GM21447 (cell line): ENCODE measurements around the gene MVP.
A peak's percentile ranks its signal among the peaks of the same experiment; 100 is the strongest.
"Not testable (repeated sequence)": the region's sequence is repeated elsewhere in the genome, so short reads cannot be mapped to it uniquely, and the experiment has no call there.

Source experiments
- ATAC-seq: cut with Tn5 transposase; IDR thresholded peaks from one replicate; pipeline ENCODE4 v1.9.1; 2021; ENCODE audit not compliant: unreplicated experiment

MVP gene

DNA sequence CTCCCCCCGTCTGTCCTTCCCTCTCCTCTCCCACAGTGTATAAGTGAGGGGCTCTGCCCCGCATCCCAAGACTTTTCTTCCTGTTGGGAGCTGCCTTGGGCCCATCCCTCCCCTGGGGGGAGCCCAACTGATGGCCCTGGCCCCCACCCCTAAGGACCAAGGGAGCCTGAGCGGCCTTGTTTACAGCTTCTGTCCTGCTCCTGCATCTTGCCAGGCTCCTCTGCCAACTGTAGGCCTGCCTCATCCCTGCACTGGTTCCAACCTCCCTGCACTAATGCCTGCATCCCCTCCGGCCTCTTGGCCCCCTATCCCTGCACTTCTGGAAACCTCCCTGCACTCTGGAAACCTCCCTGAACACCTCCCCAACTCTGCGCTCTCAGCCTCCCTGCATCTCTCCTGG is 5.7 kb upstream of the MVP start:
- no peak for ATAC-seq

DNA sequence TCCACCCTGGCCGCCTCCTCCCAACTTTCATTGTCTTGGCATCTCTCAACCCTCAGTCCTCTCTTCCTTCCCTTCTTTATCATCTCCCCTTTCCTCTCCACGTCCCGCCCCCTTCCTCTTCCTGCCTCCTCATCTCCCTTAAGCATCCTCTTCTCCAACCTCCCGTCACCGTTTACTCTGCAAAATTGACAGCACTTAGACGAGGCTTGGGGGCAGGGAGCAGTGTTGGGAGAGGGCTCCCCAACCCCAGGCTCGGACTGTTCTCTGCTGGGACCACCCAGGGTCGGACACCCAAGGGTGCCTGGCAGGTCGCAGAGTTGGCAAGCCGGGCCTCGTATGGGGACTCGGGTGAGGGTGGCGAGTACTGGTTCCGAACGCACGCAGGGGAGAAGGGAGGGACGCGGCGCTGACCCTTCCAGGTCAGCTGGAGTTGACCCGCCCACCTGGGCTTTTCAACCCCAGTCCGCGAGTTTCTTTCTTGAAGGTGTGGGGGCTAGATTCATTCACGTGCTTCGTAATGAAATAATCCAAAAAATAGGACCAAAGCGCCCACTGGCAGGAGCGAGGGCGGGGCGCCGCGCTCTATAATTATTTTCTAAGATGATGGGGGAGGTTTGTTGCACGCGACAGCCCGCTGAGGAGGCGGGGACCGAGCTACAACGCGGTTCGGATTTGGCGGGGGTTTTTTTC is 5.1 kb upstream of the MVP start:
- ATAC-seq = no peak

DNA sequence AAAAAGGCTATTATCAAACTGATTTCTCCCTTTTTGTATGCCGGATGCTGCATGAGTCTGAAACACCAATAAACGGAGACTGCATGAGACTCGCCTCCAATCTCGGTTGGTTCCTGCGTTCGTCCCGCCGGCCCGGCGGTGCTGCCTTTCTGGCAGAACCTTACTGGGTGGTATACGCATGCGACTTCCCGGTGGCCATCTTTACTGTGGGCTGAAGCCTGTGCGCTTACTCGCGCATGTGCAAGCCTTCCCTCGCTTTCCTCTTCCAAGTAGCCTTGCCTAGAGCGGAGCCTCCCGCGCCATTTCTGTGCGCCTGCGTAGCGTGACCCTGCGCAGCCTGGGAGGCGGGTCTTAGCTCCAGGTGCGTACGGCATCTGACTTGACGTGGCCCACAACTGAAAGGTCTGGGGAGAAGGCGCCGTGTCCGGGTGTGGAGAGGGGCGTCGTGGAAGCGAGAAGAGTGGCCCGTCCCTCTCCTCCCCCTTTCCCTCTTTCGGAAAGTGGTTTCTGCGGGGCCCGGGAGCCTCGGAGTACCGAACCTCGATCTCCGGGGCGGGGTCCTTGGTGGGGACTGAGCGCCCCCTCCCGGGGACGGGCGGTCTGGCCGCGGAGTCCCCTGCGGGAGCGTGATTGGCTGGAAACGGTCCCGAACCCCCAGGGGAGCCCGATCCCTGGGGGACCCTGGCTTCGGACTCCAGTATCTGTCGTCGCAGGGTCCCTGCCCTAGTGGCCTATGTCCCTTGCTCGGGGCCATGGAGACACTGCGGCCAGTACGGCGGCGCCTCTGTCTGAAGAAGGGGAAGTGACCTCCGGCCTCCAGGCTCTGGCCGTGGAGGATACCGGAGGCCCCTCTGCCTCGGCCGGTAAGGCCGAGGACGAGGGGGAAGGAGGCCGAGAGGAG is 4.2 kb upstream of the MVP start, which contains the start of gene PAGR1:
TSS of gene PAGR1 (plus strand) at position 360 of the 901 bp plus-strand sequence. CDS start at position 734, 374 bp downstream.
- peak; percentile 50 for ATAC-seq

DNA sequence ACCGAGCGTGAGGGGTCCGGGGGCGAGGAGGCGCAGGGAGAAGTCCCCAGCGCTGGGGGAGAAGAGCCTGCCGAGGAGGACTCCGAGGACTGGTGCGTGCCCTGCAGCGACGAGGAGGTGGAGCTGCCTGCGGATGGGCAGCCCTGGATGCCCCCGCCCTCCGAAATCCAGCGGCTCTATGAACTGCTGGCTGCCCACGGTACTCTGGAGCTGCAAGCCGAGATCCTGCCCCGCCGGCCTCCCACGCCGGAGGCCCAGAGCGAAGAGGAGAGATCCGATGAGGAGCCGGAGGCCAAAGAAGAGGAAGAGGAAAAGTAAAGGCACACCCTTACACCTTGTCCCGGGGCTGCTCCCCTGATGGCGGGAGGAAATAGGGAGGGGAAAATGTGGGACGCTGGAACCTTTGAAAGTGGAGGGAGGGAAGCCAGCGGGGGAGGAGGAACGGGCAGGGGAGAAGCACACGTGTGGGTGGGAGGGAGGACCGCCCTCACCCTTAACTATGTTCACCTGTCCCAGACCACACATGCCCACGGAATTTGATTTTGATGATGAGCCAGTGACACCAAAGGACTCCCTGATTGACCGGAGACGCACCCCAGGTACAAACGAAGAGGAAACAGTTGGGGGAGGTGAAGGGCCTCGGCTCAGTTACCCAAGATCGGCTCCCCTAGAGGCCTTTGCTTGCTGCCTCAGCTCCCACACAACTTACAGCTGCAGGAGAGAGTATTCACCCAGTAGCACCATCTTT is 3.4 kb upstream of the MVP start:
- peak; percentile 11 for ATAC-seq

DNA sequence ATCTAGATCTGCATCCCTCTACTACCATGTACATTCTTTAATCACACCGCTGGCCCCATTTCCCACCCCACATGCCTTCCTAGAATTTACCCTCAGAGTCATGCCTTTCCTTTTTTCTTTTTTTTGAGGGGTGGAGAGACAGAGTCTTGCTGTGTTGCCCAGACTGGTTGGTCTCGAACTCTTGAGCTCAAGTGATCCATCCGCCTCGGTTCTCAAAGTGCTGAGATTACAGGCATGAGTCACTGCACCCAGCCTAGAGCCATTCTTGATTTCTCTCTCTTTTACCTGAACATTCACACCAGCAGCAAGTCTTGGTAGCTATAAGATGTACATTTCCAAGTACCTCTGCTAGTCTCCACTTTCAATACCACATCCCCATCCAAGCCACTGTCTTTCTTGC is 2.2 kb upstream of the MVP start:
- ATAC-seq = no peak

DNA sequence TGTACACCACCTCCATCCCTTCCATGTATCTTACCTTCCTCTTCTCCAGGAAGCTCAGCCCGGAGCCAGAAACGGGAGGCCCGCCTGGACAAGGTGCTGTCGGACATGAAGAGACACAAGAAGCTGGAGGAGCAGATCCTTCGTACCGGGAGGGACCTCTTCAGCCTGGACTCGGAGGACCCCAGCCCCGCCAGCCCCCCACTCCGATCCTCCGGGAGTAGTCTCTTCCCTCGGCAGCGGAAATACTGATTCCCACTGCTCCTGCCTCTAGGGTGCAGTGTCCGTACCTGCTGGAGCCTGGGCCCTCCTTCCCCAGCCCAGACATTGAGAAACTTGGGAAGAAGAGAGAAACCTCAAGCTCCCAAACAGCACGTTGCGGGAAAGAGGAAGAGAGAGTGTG is 756 bp upstream of the MVP start:
- ATAC-seq = no peak

DNA sequence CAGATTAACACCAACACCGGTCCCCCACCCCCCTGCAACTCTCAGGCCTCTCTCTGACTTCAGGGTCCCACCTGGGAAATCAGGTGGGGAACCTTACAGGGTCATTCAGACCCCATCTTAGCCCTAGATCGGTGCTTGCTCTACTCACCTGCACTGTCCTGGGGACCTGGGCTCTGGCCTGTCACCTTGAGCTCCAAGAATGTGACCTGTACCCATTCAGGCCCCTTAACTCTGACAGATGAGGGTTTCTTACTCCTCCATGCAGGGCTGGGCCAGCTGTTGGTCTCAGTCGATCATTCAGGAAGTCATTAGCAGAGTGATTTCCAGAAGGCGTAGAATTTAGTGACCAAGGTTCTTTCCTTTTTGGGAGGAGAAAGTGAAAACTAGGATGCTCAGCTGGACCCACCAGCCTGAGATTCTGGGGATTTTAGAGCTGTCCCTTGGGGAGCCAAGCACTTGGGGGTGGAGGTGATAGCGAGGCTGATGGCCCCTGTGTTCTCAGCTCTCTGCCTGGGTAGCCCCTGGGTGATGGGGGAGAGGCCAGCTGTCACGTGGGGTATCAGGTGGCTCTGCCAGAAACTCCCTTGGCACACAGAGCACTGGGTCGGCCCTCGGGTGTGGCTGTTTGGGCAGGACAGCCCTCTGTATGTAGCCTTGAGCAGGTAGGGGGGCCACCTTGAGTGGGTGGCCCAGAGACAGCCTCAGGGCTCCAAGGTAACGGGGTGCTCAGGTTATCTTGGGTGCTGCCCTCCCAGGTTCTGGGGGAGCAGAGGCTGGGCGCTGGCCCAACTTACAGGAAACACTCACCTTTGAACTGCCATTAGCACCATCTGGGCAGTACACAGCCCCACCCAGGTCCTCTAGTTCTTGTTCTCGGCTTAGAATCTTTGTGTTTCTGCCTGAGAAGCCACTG is 724 bp downstream of the MVP start:
- ATAC-seq = peak; percentile 45

DNA sequence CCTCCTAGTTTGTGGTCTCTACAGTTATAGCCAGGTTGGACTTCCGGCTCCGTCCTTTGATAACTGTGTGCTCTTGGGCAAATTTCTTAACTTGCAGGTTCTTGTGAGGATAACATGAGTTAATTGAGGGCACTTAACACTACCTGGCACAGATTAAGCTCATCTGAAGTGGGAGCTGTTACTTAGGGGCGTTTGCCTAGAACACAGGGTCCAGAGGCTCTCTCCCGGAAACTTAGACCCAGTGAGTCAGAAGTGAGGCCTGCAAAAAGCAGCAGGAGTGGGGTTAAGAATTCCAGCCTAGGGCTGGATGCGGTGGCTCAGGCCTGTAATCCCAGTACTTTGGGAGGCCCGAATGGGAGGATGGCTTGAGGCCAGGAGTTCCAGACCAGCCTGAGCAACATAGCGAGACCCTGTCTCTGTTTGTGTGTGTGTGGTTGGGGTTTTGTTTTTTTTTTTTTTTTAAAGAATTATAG is 1.4 kb downstream of the MVP start:
- no peak for ATAC-seq

DNA sequence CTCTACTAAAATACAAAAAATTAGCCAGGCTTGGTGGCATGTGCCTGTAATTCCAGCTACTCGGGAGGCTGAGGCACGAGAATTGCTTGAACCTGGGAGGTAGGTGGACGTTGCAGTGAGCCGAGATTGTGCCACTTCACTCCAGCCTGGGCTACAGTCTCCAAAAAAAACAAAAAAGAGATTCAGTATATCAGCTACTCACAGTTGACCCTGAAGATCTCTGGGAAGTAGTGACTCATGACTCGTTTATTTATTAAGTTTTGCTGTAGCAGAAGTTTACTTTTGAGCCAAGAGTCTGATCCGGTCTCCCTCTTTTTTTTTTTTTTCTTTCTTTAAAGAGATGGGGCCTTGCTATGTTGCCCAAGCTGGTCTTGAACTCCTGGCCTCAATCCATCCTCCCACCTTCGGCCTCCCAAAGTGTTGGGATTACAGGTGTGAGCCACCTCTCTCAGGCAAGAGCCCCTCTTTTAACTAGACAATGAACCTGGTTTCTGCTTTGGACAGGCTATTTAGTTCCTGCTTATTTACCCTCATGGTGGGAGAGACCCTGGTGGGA is 4.4 kb downstream of the MVP start:
- no peak for ATAC-seq

DNA sequence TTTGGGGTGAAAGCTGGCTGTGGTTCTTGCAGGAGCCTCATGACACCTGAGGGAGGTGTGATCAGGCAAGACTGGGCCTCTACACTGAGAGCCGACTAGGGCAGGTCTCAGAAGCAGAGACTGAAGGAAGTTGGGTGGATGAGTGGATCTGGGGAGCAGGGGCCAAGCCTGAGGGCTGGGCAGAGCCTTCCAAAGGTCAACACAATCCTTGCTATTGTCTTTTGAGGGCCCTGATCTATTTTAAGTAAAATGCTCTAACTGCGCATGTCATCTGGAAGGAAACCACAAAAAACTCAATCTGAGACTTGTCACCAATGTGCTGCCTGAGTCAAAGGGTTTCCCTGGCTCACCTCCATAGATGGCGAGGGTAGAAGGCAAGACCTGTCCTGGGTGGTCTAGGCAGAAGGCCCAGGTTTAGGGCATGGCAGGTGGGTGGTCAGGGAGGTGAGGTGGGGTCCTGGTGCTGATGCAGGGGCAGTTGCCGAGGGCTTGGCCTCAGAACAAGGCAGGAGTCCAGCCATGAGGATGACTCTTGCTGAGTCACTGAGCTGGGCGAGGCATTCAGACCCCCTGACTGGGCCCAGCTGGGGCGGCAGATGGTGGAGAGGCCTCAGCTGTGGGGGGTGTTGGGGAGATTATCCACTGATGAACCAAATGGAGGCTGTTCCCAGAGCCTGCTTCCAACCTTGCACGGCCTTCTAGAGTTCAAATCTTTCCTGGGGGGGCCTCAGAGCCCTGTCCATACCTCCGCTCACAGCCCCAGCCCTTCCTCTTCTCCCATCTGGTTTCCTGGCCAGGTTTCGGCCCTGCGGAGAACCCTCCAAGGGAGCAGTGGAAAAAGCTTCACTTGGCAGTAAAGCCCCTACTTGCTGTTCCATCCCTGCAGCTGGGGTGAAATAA is 5.1 kb downstream of the MVP start:
- ATAC-seq = no peak

DNA sequence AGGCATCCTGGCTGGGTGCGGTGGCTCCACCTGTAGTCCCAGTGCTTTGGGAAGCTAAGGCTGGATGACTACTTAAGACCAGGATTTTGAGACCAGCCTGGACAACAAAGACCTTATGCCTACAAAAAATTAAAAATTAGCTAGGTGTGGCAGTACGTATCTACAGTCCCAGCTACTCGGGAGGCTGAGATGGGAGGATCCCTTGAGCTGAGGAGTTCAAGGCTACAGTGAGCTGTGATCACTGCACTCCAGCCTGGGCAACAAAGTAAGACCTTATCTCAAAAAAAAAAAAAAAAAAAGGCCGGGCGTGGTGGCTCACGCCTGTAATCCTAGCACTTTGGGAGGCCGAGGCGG is 6.1 kb downstream of the MVP start:
- ATAC-seq = no peak

DNA sequence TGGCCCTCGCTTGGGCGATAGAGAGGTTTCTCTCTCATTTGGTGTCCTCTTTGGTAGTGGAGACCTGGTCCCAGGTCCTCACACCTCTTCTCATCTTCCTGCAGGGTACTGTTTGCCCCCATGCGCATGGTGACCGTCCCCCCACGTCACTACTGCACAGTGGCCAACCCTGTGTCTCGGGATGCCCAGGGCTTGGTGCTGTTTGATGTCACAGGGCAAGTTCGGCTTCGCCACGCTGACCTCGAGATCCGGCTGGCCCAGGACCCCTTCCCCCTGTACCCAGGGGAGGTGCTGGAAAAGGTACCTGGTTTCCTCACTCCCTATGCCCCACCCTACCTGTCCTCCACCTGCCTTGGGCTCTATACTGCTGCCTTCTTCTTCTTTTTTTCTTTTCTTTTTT is 10.5 kb downstream of the MVP start:
- no peak for ATAC-seq

DNA sequence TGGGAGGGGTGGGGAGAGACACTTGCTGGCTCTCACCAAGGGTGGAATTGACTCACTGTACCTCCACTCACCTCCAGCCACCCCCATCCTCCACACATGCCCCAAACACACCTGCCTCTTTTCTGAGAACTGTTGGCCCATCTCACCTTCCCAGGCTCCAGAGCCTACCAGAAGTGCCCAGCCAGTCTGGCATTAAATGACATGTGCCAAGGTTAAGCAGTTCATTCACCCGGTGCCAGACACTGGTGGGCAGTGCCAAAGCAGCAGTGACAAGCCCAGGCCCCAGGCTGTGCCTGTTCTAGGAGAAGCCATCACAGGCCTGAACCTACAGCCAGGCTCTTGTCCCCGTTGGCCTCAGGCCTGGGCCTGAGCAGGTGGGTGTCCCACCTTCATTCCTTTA is 11.2 kb downstream of the MVP start:
- ATAC-seq = no peak

DNA sequence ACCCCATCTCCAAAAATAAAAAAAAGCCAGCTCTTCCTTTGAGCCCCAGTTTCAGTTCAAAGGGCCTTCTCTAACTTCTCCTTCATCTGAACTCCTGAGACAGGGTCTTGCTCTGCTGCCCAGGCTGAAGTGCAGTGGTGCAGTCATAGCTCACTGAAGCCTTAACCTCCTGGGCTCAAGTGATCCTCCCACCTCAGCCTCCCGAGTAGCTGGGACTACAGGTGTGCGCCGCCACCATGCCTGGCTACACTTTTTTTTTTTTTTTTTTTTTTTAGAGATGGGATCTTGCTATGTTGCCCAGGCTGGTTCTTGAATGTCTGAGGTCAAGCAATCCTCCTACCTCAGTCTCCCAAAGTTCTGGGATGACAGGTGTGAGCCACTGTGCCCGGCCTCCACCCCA is 13.0 kb downstream of the MVP start:
- not testable (repeated sequence) for ATAC-seq

DNA sequence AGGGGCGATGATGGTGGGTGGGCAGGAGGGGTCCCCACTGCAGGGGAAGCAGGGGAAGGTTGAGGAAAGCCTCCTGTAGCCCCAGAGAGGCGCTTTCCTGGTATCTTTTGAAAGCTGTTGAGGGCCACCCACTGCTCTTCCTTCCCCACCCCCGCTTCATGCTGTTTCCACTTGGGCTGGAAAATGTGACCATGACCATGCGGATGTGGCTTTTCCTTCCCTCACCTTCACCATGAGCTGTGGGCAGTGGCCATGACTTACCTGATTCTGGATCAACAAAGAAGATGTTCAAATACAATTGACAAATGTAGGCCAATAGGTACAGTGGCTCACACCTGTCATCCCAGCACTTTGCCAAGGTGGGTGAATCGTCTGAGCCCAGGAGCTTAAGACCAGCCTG is 13.8 kb downstream of the MVP start:
- ATAC-seq = no peak

DNA sequence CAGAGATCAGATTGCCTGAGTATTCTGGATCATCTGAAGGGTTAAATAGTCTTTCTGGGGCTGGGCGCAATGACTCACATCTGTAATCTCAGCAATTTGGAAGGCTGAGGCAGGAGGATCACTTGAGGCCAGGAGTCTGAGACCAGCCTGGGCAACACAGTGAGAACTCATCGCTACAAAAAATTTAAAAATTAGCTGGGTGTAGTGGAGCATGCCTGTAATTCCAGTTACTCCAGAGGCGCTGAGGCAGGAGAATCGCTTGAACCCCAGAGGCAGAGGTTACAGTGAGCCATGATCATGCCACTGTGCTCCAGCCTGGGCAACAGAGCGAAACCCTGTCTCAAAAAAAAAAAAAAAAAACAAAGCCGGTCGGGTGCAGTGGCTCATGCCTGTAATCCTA is 15.7 kb downstream of the MVP start:
- ATAC-seq = no peak

DNA sequence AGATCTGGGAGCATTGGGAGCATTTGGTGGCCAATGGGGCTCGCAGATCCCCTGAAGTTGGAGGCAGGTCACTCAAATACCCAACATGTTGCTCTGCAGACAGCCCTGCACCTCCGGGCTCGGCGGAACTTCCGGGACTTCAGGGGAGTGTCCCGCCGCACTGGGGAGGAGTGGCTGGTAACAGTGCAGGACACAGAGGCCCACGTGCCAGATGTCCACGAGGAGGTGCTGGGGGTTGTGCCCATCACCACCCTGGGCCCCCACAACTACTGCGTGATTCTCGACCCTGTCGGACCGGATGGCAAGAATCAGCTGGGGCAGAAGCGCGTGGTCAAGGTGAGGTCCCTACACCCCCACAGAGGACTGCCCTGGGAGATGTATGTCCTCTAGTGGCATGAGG is 16.4 kb downstream of the MVP start:
- no peak for ATAC-seq

DNA sequence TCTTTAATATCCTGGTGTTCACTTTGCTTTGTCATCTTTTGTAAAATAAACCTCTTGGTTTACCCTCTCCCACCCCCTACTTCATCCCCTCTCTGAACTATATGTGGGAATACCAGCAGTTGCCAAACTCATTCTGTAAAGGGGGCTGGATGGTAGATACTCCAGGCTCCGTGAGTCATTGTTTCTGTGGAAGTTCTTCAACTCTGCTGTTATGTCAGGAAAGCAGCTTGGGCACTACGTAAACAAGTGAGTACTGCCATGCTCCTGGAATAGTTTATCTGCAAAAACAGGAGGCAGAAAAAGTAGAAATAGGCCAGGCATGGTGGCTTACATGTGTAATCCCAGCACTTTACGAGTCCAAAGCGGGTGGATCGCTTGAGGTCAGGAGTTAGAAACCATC is 17.6 kb downstream of the MVP start:
- ATAC-seq = no peak

DNA sequence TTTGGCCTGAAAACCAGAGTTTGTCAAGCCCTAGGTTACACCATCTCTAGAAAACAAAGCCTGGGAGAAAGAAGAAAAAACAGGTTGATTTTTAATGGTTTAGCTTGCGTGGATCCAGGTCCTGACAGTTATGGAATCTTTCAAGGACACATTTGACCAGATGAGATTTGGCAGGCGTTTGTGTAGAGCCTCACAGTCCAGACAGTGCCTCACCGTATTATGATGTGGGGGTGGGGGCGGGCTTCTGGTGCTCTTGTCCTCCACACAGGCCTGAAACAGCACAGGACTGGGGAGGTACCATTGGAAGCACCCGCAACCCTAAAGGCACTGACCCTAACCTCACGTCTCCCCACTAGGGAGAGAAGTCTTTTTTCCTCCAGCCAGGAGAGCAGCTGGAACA is 19.6 kb downstream of the MVP start:
- no peak for ATAC-seq
